GM21825 (cell line): Measurements from ENCODE around the gene OCRL.

ENCODE experiments used
- ATAC-seq: cut with Tn5 transposase; IDR thresholded peaks from one replicate; pipeline ENCODE4 v1.9.1; 2021; ENCODE audit warnings: mild to moderate bottlenecking, moderate library complexity; ENCODE audit not compliant: unreplicated experiment

Gene OCRL

GRCh38 chrX:129581904-129582303, 41.8 kb downstream of the OCRL start:
- no peak for ATAC-seq

- ATAC-seq = no peak
These were observed 45.1 kb downstream of the OCRL start for GRCh38 chrX:129585167-129585566.

- ATAC-seq = no peak
These were observed 45.6 kb downstream of the OCRL start for GRCh38 chrX:129585691-129586090.

- ATAC-seq = no peak
These were observed 46.4 kb downstream of the OCRL start for GRCh38 chrX:129586446-129586845.

- no peak for ATAC-seq
These were observed 50.5 kb downstream of the OCRL start for GRCh38 chrX:129590596-129590995.

- ATAC-seq = no peak
These were observed 53.1 kb downstream of the OCRL start for GRCh38 chrX:129593137-129593536.

GRCh38 chrX:129594781-129595180, 54.7 kb downstream of the OCRL start:
- ATAC-seq = no peak

- no peak for ATAC-seq
These were observed 56.0 kb downstream of the OCRL start for GRCh38 chrX:129596077-129596476.

GRCh38 chrX:129597905-129598304, 57.8 kb downstream of the OCRL start:
- ATAC-seq = no peak

GRCh38 chrX:129599499-129599898, 59.4 kb downstream of the OCRL start:
- ATAC-seq = no peak

GRCh38 chrX:129599996-129600395, 59.9 kb downstream of the OCRL start:
- no peak for ATAC-seq

- ATAC-seq = no peak
These were observed 60.9 kb downstream of the OCRL start for GRCh38 chrX:129600981-129601424.

- no peak for ATAC-seq
These were observed 66.9 kb downstream of the OCRL start for GRCh38 chrX:129606918-129607317.

- no peak for ATAC-seq
These were observed 68.4 kb downstream of the OCRL start for GRCh38 chrX:129608496-129608895.

GRCh38 chrX:129609395-129609794, 69.3 kb downstream of the OCRL start:
- ATAC-seq = no peak

- no peak for ATAC-seq
These were observed 72.3 kb downstream of the OCRL start for GRCh38 chrX:129612396-129612795.

- no peak for ATAC-seq
These were observed 73.5 kb downstream of the OCRL start for GRCh38 chrX:129613596-129613995.

GRCh38 chrX:129614481-129615255, 74.6 kb downstream of the OCRL start:
- no peak for ATAC-seq

- ATAC-seq = no peak
These were observed 77.4 kb downstream of the OCRL start for GRCh38 chrX:129617420-129617819.

- no peak for ATAC-seq
These were observed 78.9 kb downstream of the OCRL start for GRCh38 chrX:129618997-129619396.

- ATAC-seq = no peak
These were observed 82.8 kb downstream of the OCRL start for GRCh38 chrX:129622757-129623301.

- no peak for ATAC-seq
These were observed 86.0 kb downstream of the OCRL start for GRCh38 chrX:129626026-129626425.

- ATAC-seq = no peak
These were observed 89.8 kb downstream of the OCRL start for GRCh38 chrX:129629837-129630236.
